ENCODE results near the gene RHBDF1.

The RHBDF1 gene

GRCh38 chr16:60166-60565 is 12.3 kb downstream of the RHBDF1 start:
- no peak overlapping the region for H3K27ac ChIP-seq
- TF ChIP-seq, protein P1, sequence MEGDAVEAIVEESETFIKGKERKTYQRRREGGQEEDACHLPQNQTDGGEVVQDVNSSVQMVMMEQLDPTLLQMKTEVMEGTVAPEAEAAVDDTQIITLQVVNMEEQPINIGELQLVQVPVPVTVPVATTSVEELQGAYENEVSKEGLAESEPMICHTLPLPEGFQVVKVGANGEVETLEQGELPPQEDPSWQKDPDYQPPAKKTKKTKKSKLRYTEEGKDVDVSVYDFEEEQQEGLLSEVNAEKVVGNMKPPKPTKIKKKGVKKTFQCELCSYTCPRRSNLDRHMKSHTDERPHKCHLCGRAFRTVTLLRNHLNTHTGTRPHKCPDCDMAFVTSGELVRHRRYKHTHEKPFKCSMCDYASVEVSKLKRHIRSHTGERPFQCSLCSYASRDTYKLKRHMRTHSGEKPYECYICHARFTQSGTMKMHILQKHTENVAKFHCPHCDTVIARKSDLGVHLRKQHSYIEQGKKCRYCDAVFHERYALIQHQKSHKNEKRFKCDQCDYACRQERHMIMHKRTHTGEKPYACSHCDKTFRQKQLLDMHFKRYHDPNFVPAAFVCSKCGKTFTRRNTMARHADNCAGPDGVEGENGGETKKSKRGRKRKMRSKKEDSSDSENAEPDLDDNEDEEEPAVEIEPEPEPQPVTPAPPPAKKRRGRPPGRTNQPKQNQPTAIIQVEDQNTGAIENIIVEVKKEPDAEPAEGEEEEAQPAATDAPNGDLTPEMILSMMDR (conservative IDR thresholded peaks at IDR 0.05) = no peak
- no peak for TF ChIP-seq ZFX (IDR thresholded peaks at IDR 0.05)

GRCh38 chr16:59440-60059 is 12.9 kb downstream of the RHBDF1 start:
- TF ChIP-seq, protein P1 (conservative IDR thresholded peaks at IDR 0.05) = no peak
- TF ChIP-seq ZFX (IDR thresholded peaks at IDR 0.05) = no peak
- no peak overlapping the region for H3K27ac ChIP-seq

- TF ChIP-seq, protein P1 (conservative IDR thresholded peaks at IDR 0.05) = no peak
- TF ChIP-seq ZFX (IDR thresholded peaks at IDR 0.05) = no peak
- no peak overlapping the region for H3K27ac ChIP-seq
These were observed 13.7 kb downstream of the RHBDF1 start for GRCh38 chr16:58491-59439.

DNA sequence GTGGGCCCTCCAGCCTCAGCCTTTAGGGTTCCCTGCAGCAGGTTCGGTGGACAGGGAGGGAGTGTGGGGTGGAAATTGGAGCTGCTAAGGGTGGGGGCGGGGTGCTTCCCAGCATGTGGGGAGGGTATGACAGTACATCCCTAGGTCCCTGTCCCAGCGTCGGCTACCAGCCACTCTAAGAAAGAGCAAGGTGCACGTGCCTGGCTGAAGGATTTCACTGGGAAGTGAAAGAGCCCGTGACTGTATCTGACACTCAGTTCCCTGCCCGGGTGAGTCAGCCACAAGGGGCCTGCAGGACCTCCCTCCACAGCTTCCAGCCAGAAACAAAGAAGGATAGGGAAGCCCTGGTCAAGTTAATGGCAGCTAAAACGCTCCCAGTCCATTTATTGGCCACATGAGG is 14.7 kb downstream of the RHBDF1 start:
- TF ChIP-seq, protein P1 (conservative IDR thresholded peaks at IDR 0.05) = no peak
- no peak for TF ChIP-seq ZFX (IDR thresholded peaks at IDR 0.05)
- H3K27ac ChIP-seq = no peak overlapping the region

DNA sequence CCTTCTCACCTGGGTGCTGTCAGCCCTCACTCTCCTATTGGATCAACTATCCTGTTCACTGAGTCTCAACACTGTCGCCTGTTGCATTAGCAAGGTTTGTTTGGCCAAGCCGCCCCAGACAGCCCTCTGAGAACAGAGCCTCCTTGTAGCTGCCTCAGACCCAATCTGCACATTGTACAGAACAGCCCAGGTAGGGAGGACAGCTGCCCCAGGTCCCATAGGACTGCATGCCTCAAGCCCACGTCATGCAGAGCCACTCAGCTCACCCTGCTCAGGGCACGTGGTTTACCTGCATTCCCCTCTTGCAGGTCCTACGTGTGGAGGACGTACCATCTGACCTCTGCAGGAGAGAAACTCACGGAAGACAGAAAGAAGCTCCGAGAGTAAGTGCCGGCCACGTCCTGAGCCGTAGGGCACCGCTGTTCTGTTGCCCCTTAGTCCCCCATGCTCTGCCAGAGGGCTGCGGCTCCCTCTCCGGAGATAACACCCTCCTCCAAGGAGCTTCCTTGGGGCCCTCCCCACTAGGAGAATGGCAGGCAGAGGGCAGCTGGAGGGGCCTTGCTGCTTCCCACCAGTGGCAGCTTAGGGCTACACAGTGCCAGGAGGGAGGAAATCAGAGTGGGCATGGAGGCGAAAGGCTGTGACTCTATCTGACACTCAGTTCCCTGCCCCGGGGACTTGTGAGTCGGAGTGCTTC is 16.1 kb downstream of the RHBDF1 start:
- TF ChIP-seq, protein P1 (conservative IDR thresholded peaks at IDR 0.05) = no peak
- TF ChIP-seq ZFX (IDR thresholded peaks at IDR 0.05) = no peak
- H3K27ac ChIP-seq = no peak overlapping the region

GRCh38 chr16:55571-56136 is 16.8 kb downstream of the RHBDF1 start:
- H3K27ac ChIP-seq = no peak overlapping the region
- TF ChIP-seq, protein P1 (conservative IDR thresholded peaks at IDR 0.05) = no peak
- no peak for TF ChIP-seq ZFX (IDR thresholded peaks at IDR 0.05)
